NT2/D1 (cell line): ENCODE measurements around the gene AREG.

Source experiments
- SUZ12 ChIP-seq: IDR thresholded peaks from 2 replicates; pipeline ENCODE4 v1.6.1; 2011; ENCODE audit not compliant: insufficient read length, insufficient read depth; ENCODE audit errors: extremely low read depth
- YY1 ChIP-seq: IDR thresholded peaks from 2 replicates; pipeline ENCODE4 v1.6.1; 2011; ENCODE audit not compliant: insufficient read length, insufficient read depth
- ZNF274 ChIP-seq: IDR thresholded peaks from 2 replicates; pipeline ENCODE4 v1.6.1; 2011; ENCODE audit warnings: mild to moderate bottlenecking, low read depth, low read length

DNA sequence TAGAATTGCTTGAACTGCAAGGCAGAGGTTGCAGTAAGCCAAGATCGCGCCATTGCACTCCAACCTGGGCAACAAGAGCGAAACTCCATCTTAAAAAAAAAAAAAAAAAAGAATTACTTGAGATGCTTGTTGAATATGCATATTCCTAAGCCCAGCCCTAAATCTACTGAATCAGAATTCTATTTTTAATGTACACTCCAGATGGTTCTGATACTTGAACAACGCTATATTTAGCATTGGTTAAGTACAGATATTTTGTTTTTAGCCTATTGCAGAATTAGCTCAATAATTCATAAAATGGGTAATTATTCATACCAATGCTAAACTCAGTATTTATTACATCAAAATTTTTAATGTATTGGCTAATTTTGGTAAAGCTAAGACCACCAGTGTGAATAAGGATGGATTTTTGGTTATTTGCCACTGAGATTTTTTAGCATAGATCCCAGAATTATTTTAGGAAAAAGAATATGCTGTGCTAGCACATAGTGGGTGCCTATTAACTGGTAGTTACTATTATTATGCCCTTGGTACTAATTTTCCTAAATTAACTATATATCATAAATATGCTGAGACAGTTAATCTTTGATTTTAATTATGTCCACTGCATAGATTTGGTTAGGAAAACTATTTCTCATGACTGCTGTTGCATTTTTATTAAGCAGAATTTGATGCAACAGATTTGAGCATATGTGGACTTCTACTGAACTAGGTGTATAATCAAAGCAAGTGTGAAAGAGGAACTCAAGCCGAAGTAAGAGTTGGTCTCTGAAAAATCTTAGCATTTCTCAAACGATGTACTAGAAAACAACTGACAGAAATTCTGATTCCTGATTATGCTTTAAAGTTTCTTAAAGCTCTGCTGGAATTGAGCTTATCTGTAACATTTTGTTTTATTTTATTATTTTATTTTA is 9.2 kb downstream of the AREG start:
- no peak for TF ChIP-seq YY1
- no peak for TF ChIP-seq SUZ12
- TF ChIP-seq ZNF274: no peak
